CD4-positive, alpha-beta T cell treated with Interleukin-4 for 4 hours (primary cell): ENCODE measurements around the gene NPM1.

ENCODE experiments used
- DNase-seq: peaks from one replicate; pipeline ENCODE4 v3.0.0-alpha.2; 2020

NPM1 gene

GRCh38 chr5:171453056-171453725 lies 65.5 kb downstream of the NPM1 start:
- no peak for DNase-seq

- DNase-seq, result no peak
Observed at GRCh38 chr5:171453988-171454387, 66.3 kb downstream of the NPM1 start.

GRCh38 chr5:171454549-171454948 lies 66.9 kb downstream of the NPM1 start:
- no peak for DNase-seq

GRCh38 chr5:171455522-171455921 lies 67.9 kb downstream of the NPM1 start:
- DNase-seq, result no peak

- DNase-seq, result no peak
Observed at GRCh38 chr5:171457208-171457981, 69.7 kb downstream of the NPM1 start.

GRCh38 chr5:171459839-171460238 lies 72.2 kb downstream of the NPM1 start:
- DNase-seq, result no peak
